Cardiac fibroblast (primary cell): Measurements from ENCODE around the gene CFAP92.
"Not testable (repeated sequence)": the region's sequence is repeated elsewhere in the genome, so short reads cannot be mapped to it uniquely, and the experiment has no call there.

Experiments used
- DNase-seq, 2 donors: peaks; one replicate each; pipeline versions ENCODE4 v3.0.0 to v3.0.0-alpha.2; 2010; ENCODE audit warnings: low read depth in 2 of 2
- H3K4me3 ChIP-seq, 2 donors: replicated peaks in 1 of 2; 1 replicate in 1 of 2; 2 replicates in 1 of 2; pipeline ENCODE4 v1.5.1; 2011; ENCODE audit warnings: low read depth in 2 of 2, low read length in 2 of 2, mild to moderate bottlenecking in 2 of 2, moderate library complexity in 1 of 2
- TF ChIP-seq, protein P1 (sequence below): IDR thresholded peaks from one replicate; pipeline ENCODE4 v1.5.1; 2011; ENCODE audit warnings: low read depth, mild to moderate bottlenecking, low read length, inconsistent platforms

Gene CFAP92

GRCh38 chr3:128884992-128885391, 108.9 kb downstream of the CFAP92 start:
- no peak overlapping the region for H3K4me3 ChIP-seq
- no peak for DNase-seq
- TF ChIP-seq, protein P1, sequence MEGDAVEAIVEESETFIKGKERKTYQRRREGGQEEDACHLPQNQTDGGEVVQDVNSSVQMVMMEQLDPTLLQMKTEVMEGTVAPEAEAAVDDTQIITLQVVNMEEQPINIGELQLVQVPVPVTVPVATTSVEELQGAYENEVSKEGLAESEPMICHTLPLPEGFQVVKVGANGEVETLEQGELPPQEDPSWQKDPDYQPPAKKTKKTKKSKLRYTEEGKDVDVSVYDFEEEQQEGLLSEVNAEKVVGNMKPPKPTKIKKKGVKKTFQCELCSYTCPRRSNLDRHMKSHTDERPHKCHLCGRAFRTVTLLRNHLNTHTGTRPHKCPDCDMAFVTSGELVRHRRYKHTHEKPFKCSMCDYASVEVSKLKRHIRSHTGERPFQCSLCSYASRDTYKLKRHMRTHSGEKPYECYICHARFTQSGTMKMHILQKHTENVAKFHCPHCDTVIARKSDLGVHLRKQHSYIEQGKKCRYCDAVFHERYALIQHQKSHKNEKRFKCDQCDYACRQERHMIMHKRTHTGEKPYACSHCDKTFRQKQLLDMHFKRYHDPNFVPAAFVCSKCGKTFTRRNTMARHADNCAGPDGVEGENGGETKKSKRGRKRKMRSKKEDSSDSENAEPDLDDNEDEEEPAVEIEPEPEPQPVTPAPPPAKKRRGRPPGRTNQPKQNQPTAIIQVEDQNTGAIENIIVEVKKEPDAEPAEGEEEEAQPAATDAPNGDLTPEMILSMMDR, result no peak

- DNase-seq, result no peak
- TF ChIP-seq, protein P1, result no peak
- H3K4me3 ChIP-seq, result no peak overlapping the region
These were observed 111.2 kb downstream of the CFAP92 start for GRCh38 chr3:128882719-128883118.

DNA sequence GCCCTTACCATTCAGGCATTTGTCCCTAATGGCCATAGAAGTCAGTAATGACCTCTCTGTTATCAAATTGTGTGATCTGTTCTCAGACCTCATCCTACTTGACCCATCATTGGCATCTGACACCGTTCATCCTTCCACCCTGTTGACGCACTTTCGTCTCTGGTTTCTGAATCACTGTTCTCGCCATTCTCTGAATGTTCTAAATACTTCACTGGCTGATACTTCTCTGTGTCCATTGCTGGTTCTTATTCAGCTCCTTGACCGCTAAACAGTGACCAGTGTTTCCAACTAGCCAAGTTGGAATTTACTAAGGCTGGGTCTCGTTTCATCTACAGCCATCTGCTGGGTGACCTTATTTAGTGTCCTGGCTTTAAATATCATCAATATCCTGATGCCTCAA, 112.3 kb downstream of the CFAP92 start:
- no peak for DNase-seq
- no peak overlapping the region for H3K4me3 ChIP-seq

GRCh38 chr3:128880455-128880854, 113.4 kb downstream of the CFAP92 start:
- H3K4me3 ChIP-seq, result peak overlapping the region; percentile 80 to 94
- DNase-seq, result not testable (repeated sequence)

More for the DNA sequence above, 112.3 kb downstream of the CFAP92 start:
- TF ChIP-seq, protein P1, result no peak

DNA sequence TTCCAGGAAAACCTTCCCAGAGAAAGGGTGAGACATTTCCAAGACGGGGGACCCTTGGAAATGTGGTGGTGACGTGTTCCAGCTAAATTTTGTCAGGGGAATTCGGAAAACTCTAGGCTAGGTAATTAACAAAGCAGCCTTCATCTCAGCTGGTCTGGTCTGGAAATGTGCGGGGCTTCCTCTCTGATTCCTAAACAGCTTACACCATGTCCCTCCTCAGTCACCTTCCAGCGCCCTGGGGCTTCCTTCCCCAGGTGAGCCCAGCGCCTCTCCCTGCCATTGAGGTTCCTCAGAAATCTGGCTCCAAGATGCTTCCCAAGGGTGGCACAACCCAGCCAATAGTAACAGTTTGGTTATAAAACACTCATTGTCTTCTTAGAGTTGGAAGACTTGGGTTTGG, 113.9 kb downstream of the CFAP92 start:
- TF ChIP-seq, protein P1, result no peak
- DNase-seq, result no peak
- peak overlapping the region; percentile 80 to 94 for H3K4me3 ChIP-seq

DNA sequence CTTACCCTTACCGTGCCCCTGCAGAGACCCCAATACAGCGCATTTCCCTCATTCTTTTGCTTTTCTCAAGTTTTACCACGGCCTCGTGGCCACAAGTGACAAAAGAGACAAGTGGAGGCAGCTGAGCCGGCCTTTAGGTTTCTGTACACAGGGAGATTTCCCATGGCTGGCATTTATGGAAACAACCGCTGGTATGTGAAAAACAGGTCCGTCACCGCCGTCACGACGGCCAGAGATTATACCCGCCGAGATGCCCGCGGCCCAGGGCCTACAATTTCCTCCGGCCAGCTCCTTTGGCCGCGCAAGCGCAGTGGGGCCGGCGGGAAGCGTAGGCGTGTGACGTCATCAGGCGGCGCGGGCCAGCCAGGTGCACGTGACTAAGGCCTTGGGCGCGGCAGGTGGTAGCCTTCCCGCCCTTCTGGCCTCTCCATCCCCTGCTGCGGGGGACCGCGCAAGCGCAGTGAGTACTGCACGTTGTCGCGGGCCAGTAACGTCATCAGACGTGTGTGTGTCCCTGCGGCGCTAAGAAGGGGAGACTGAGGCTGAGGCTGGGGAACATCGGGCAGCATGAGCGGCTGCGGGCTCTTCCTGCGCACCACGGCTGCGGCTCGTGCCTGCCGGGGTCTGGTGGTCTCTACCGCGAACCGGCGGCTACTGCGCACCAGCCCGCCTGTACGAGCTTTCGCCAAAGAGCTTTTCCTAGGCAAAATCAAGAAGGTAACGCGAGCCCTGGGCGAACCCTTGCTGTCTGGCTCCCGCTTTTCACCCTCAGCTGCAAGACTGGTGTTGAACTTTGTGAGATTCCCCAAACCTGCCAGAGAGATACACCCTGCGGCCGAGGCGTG, 114.5 kb downstream of the CFAP92 start, which contains the start of gene ACAD9:
ACAD9 (plus strand) TSS at position 496 of the 845 bp plus-strand sequence; CDS start at position 568, 72 bp downstream.
- peak; percentile 98 to 99 for DNase-seq
- TF ChIP-seq, protein P1, result no peak
- peak within 1 kb of the TSS; percentile 80 to 94 for H3K4me3 ChIP-seq

DNA sequence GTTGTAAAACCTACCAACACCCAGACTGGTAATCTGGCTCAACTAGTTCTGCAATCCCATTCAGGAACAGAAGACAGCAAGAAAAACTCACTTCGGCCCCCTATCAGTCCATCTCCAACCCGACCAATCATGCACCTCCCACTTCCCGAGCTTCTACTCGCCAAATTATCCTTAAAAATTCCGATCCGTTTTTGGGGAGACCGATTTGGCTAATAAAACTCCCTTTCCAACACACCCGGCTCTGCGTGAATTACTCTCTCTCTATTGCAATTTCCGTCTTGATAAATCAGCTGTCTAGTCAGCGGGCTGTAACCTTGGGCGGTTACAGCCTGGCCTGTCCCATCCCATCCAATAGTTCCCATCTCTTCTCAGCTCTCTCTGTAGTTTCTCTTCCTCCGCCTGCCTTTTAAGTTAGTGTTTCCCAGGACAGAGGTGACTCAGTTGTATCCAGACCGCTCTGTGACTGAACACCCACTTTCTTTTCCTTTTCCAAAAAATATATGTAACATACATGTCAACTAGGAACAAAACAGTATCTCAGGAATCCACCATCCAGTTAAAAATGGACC, 115.2 kb downstream of the CFAP92 start:
- peak; percentile 65 to 78 for DNase-seq
- peak overlapping the region; percentile 80 to 94 for H3K4me3 ChIP-seq
- TF ChIP-seq, protein P1, result no peak
